Body of pancreas (tissue), 4 donors: Measurements from ENCODE around the gene SSRP1.

ENCODE experiments used
- POLR2A ChIP-seq, 3 donors: fragments of 450-650 bp; IDR thresholded peaks; one replicate each; pipeline ENCODE4 v1.6.1; 2016; ENCODE audit warnings: antibody characterized with exemption in 3 of 3, mild to moderate bottlenecking in 2 of 3
- TF ChIP-seq, protein P1 (sequence below), 7 experiments: fragments of 450-650 bp in 4 of 7; fragments of 200-600 bp in 3 of 7; sonication (generic) in 3 of 7; IDR thresholded peaks; one replicate each; pipeline ENCODE4 v1.5.1; 2016 to 2019; ENCODE audit warnings: antibody characterized with exemption in 7 of 7

DNA sequence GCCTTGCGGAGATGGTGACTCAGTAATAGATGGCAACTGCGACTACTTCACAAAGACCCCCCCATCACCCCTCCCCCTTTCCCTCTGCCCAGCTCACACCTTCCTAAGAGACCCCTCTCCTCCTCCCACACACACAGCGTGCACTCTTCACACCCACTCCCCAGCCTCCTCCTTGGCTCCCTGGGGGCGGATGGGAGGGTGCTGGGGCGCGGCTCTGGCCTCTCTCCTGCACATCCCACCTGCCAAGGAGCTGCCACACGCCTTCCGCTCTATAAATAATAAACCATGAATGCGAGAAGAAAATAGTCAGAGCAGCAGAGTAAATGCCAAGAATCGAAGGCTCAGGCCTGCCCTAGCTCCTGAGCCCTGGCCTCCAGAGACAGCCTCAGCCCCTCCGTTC lies 7.0 kb upstream of the SSRP1 start:
- TF ChIP-seq POLR2A (IDR thresholded peaks at IDR 0.05), result no peak
- TF ChIP-seq, protein P1, sequence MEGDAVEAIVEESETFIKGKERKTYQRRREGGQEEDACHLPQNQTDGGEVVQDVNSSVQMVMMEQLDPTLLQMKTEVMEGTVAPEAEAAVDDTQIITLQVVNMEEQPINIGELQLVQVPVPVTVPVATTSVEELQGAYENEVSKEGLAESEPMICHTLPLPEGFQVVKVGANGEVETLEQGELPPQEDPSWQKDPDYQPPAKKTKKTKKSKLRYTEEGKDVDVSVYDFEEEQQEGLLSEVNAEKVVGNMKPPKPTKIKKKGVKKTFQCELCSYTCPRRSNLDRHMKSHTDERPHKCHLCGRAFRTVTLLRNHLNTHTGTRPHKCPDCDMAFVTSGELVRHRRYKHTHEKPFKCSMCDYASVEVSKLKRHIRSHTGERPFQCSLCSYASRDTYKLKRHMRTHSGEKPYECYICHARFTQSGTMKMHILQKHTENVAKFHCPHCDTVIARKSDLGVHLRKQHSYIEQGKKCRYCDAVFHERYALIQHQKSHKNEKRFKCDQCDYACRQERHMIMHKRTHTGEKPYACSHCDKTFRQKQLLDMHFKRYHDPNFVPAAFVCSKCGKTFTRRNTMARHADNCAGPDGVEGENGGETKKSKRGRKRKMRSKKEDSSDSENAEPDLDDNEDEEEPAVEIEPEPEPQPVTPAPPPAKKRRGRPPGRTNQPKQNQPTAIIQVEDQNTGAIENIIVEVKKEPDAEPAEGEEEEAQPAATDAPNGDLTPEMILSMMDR (IDR thresholded peaks at IDR 0.05), result no peak
